Measurements from ENCODE around the gene RAD21L1.

GRCh38 chr20:1182106-1182505 is 43.7 kb upstream of the RAD21L1 start:
- TF ChIP-seq CTCF (IDR thresholded peaks at IDR 0.05; ENCODE audit: extremely low read depth in 1 of 2, insufficient read depth in 1 of 2, low read depth in 1 of 2, low read length in 2 of 2) (no peak), POLR2A (IDR thresholded peaks at IDR 0.05; ENCODE audit: low read depth, low read length) (no peak), MAX (IDR thresholded peaks at IDR 0.05; ENCODE audit: insufficient read depth, insufficient read length) (no peak)
